GM18861 (cell line): ENCODE data around the gene PKN2.
"Not testable (repeated sequence)": the region's sequence is repeated elsewhere in the genome, so short reads cannot be mapped to it uniquely, and the experiment has no call there.

Experiments
- ATAC-seq: cut with Tn5 transposase; IDR thresholded peaks from one replicate; pipeline ENCODE4 v1.9.1; 2021; ENCODE audit not compliant: unreplicated experiment

The PKN2 gene

GRCh38 chr1:88678405-88678804 is 5.7 kb upstream of the PKN2 start:
- no peak for ATAC-seq

- ATAC-seq = no peak
These were observed 3.6 kb upstream of the PKN2 start for GRCh38 chr1:88680471-88680870.

GRCh38 chr1:88680911-88681622 is 3.0 kb upstream of the PKN2 start:
- no peak for ATAC-seq

GRCh38 chr1:88684482-88685258 is 597 bp downstream of the PKN2 start:
- peak; percentile 23 for ATAC-seq

- ATAC-seq = peak; percentile 0
These were observed 1.2 kb downstream of the PKN2 start for GRCh38 chr1:88685259-88685620.

GRCh38 chr1:88691540-88691939 is 7.5 kb downstream of the PKN2 start:
- no peak for ATAC-seq

GRCh38 chr1:88695781-88696180 is 11.7 kb downstream of the PKN2 start:
- ATAC-seq = no peak

GRCh38 chr1:88697503-88697902 is 13.4 kb downstream of the PKN2 start:
- ATAC-seq = no peak

GRCh38 chr1:88698140-88698539 is 14.1 kb downstream of the PKN2 start:
- no peak for ATAC-seq

GRCh38 chr1:88698764-88699163 is 14.7 kb downstream of the PKN2 start:
- no peak for ATAC-seq

- ATAC-seq = no peak
These were observed 16.4 kb downstream of the PKN2 start for GRCh38 chr1:88700425-88701013.

GRCh38 chr1:88701275-88701674 is 17.2 kb downstream of the PKN2 start:
- ATAC-seq = peak; percentile 83

GRCh38 chr1:88701793-88702192 is 17.7 kb downstream of the PKN2 start:
- not testable (repeated sequence) for ATAC-seq

- ATAC-seq = no peak
These were observed 23.9 kb downstream of the PKN2 start for GRCh38 chr1:88708011-88708410.

- ATAC-seq = not testable (repeated sequence)
These were observed 28.8 kb downstream of the PKN2 start for GRCh38 chr1:88712907-88713306.

- ATAC-seq = not testable (repeated sequence)
These were observed 32.5 kb downstream of the PKN2 start for GRCh38 chr1:88716571-88716970.

- ATAC-seq = no peak
These were observed 38.4 kb downstream of the PKN2 start for GRCh38 chr1:88722492-88722891.

- ATAC-seq = no peak
These were observed 42.6 kb downstream of the PKN2 start for GRCh38 chr1:88726697-88727096.

- ATAC-seq = no peak
These were observed 43.1 kb downstream of the PKN2 start for GRCh38 chr1:88727205-88727604.

- no peak for ATAC-seq
These were observed 45.2 kb downstream of the PKN2 start for GRCh38 chr1:88729297-88729696.

- no peak for ATAC-seq
These were observed 46.1 kb downstream of the PKN2 start for GRCh38 chr1:88730132-88730675.

- ATAC-seq = no peak
These were observed 46.9 kb downstream of the PKN2 start for GRCh38 chr1:88730995-88731394.
